Body of pancreas (tissue), 4 donors: ENCODE results near the gene SLC43A1. TPM values are rescaled to one million over a fixed set of nuclear protein-coding genes. Genes with fewer than 3 reads are reported as not detected.

Experiments used
- ATAC-seq: fragments of 150-250 bp; one replicate; pipeline ENCODE4 v1.9.1; 2016
- DNase-seq, 4 donors: peaks; one replicate each; pipeline ENCODE4 v3.0.0-alpha.2; 2019
- H3K27ac ChIP-seq, 4 donors: fragments of 200-600 bp; sonication (generic); 1 replicate in 3 of 4; 2 replicates in 1 of 4; pipeline versions ENCODE4 v1.5.1 to v1.6.1; 2016 to 2019; ENCODE audit warnings: mild to moderate bottlenecking in 1 of 4, mixed read lengths in 1 of 4, moderate library complexity in 1 of 4
- H3K27me3 ChIP-seq, 2 donors: fragments of 200-600 bp; sonication (generic); one replicate each; pipeline ENCODE4 v1.6.0; 2016; ENCODE audit warnings: mild to moderate bottlenecking in 1 of 2
- H3K36me3 ChIP-seq, 2 donors: fragments of 200-600 bp; sonication (generic); replicated peaks in 1 of 2; 2 replicates each; pipeline ENCODE4 v1.5.1; 2016; ENCODE audit warnings: low read depth in 2 of 2; ENCODE audit not compliant: insufficient read depth in 1 of 2
- H3K4me1 ChIP-seq: fragments of 200-600 bp; sonication (generic); one replicate; pipeline ENCODE4 v1.6.0; 2016
- H3K4me3 ChIP-seq, 2 donors: fragments of 200-600 bp; sonication (generic); 1 replicate in 1 of 2; 2 replicates in 1 of 2; pipeline ENCODE4 v1.5.1; 2016 to 2019
- H3K9me3 ChIP-seq, 3 donors: fragments of 200-600 bp; sonication (generic); 1 replicate in 2 of 3; 2 replicates in 1 of 3; pipeline ENCODE4 v1.5.1; 2016
- POLR2A ChIP-seq, 3 donors: fragments of 450-650 bp; IDR thresholded peaks; one replicate each; pipeline ENCODE4 v1.6.1; 2016; ENCODE audit warnings: antibody characterized with exemption in 3 of 3, mild to moderate bottlenecking in 2 of 3
- WGBS, 2 donors: methylation state at CpG; one replicate each; pipeline ENCODE4 v1.1.5; 2017; 5-methylcytosine and 5-hydroxymethylcytosine counted together
- intact Hi-C: fragments of 100-400 bp; cut with DNase I; formaldehyde crosslinking; loops from one replicate; pipeline ENCODE4 v1.15.1; 2023
- total RNA-seq, 2 donors: library from RNA; depleted of rRNA; stranded (reverse); fragments of >200 nt; gene quantifications; one replicate each; pipeline ENCODE4 v1.1.0, GENCODE V29; 2016
- TF ChIP-seq, protein P1 (sequence below), 7 experiments: fragments of 450-650 bp in 4 of 7; fragments of 200-600 bp in 3 of 7; sonication (generic) in 3 of 7; IDR thresholded peaks; one replicate each; pipeline ENCODE4 v1.5.1; 2016 to 2019; ENCODE audit warnings: antibody characterized with exemption in 7 of 7

The SLC43A1 gene
- 100 to 1,000 TPM in 1 of 2 donors, 10 to 100 TPM in 1; 87.7 to 128 TPM for total RNA-seq

DNA sequence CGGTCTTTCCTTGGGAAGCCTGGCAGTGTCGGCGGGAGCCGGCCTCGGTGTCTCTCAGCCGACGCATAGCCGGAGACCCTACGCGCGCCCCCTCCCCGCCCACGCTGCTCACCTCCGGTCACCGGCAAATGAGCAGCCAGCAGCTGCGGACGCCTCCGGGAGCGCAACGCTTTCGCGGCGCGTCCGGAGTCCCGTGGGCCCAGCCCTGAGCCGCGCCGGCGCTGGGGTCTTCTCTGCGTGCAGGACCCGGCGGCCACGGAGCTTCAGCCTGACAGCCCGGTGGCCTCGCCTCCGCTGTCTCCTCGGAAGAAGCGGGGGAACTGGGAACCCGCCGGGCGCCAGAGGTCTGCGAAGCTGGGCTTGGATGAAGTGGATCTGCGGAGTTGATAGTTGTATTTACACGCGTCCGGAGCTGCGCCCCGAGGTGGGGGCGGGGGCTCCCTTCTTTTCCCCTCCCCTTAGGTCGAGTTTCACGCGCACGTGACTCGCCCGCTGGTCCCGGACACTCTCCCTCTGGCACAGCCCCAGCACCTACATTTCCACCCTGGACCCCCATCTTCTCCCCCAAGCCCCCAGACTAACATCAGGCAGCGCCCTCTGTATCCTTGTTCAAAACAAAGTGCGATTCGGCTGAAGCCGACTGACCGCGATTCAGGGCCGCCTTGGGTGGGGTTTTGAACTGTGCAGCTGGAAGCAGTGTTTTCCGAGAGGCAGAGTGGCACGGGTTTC is at the start of gene SLC43A1:
TSS of gene SLC43A1 (minus strand) at position 371 of the 729 bp plus-strand sequence. CDS start 1,591 bp downstream, outside the sequence.
- no peaks in the 10 kb centered on the region for H3K9me3 ChIP-seq
- TF ChIP-seq POLR2A (IDR thresholded peaks at IDR 0.05) = peak; percentile 54 to 71 (median 69)
- TF ChIP-seq, protein P1, sequence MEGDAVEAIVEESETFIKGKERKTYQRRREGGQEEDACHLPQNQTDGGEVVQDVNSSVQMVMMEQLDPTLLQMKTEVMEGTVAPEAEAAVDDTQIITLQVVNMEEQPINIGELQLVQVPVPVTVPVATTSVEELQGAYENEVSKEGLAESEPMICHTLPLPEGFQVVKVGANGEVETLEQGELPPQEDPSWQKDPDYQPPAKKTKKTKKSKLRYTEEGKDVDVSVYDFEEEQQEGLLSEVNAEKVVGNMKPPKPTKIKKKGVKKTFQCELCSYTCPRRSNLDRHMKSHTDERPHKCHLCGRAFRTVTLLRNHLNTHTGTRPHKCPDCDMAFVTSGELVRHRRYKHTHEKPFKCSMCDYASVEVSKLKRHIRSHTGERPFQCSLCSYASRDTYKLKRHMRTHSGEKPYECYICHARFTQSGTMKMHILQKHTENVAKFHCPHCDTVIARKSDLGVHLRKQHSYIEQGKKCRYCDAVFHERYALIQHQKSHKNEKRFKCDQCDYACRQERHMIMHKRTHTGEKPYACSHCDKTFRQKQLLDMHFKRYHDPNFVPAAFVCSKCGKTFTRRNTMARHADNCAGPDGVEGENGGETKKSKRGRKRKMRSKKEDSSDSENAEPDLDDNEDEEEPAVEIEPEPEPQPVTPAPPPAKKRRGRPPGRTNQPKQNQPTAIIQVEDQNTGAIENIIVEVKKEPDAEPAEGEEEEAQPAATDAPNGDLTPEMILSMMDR (IDR thresholded peaks at IDR 0.05) = peak in 1 of 7 experiments; percentile 15
- no peaks in the 10 kb centered on the region for H3K27me3 ChIP-seq
- DNase-seq = peak; percentile 80 to 88 (median 80)
- WGBS, 2 donors = 0% methylated on average over 29 to 60 of the region's 66 CpGs
- H3K4me1 ChIP-seq = peaks cover 24% of the 10 kb centered on the region
- peak; percentile 74 for ATAC-seq
- peak within 1 kb of the TSS; percentile 78 to 95 (median 92) for H3K27ac ChIP-seq
- H3K4me3 ChIP-seq = peak within 1 kb of the TSS; percentile 90 to 92
- intact Hi-C loops = no loop called here
- H3K36me3 ChIP-seq = no peaks in the 10 kb centered on the region

DNA sequence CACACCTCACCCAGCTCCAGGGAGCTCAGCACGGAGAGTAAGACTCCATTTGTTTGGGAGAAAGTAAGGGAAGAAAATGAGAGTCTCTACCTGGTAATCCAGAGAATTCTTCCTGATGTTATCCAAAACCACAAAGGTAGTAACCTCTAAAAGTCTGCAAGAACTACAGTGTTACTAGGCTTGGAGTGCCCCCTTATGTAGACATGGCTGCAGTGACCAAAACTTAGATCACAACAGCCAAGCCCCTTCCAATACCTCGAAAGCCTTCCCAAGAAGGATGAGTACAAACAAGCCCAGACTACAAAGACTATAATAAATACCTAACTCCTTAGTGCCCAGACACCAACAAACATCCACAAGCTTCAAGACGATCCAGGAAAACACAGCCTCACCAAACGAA is 47.1 kb upstream of the SLC43A1 start:
- ATAC-seq (no peak), DNase-seq (no peak)
- H3K4me3 ChIP-seq = no peak overlapping the region
- H3K36me3 ChIP-seq = peaks cover 0 to 2% of the 10 kb centered on the region in 2 donors
- intact Hi-C loops = no loop called here
- TF ChIP-seq POLR2A (IDR thresholded peaks at IDR 0.05) = no peak
- TF ChIP-seq, protein P1 (IDR thresholded peaks at IDR 0.05) = no peak
- 68 to 78% methylated on average over 4 of the region's 4 CpGs for WGBS, 2 donors
- peaks cover 13% of the 10 kb centered on the region for H3K4me1 ChIP-seq
- no peaks in the 10 kb centered on the region for H3K9me3 ChIP-seq
- no peaks in the 10 kb centered on the region for H3K27me3 ChIP-seq
- H3K27ac ChIP-seq = no peak overlapping the region

DNA sequence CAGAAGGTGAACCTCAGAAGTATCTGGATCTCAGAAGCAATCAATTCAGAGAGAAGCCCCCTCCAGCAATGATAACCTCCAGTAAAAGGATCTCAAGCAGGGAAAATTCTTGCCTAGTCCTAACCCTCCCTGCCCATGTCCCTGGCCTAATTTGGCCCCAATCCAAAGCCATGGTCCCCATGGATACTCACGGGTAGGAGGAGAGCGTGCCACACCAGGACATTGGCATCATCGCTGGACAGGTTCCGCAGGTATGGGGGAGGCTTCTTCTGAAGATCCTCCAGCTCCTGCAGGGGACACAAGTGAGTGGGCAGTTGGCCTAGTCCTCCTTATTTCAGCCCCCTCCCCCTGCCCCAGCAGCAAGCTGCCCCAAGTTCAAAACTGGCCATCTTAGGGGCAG is 44.6 kb upstream of the SLC43A1 start:
- Histone ChIP-seq H3K36me3 (peaks cover 0 to 2% of the 10 kb centered on the region in 2 donors), H3K4me1 (no peaks in the 10 kb centered on the region), H3K9me3 (no peaks in the 10 kb centered on the region), H3K4me3 (no peak overlapping the region), H3K27ac (no peak overlapping the region), H3K27me3 (no peaks in the 10 kb centered on the region)
- TF ChIP-seq POLR2A (IDR thresholded peaks at IDR 0.05) = no peak
- TF ChIP-seq, protein P1 (IDR thresholded peaks at IDR 0.05) = no peak
- peak in 2 of 4 donors; percentile 15 to 26 for DNase-seq
- 75 to 100% methylated on average over 2 to 4 of the region's 4 CpGs for WGBS, 2 donors
- ATAC-seq = no peak
- intact Hi-C loops = no loop called here

DNA sequence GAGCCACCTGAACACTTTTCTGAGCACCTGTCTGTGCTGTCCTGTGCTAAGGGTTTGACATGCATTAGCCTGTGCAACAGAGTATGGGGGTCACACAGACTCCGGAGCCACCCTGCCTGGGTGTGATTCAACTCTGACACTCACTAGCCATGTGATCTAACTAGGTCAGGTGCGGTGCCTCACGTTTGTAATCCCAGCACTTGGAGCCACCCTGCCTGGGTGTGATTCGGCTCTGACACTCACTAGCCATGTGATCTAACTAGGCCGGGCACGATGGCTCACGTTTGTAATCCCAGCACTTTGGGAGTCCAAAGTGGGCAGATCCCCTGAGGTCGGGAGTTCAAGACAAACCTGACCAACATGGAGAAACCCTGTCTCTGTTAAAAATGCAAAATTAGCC is 40.5 kb upstream of the SLC43A1 start:
- WGBS, 2 donors = 81 to 87% methylated on average over 4 to 8 of the region's 8 CpGs
- intact Hi-C loops = no loop called here

More for the DNA sequence above, 40.5 kb upstream of the SLC43A1 start:
- Histone ChIP-seq H3K4me3 (no peak overlapping the region), H3K4me1 (peaks cover 16% of the 10 kb centered on the region), H3K27me3 (no peaks in the 10 kb centered on the region), H3K9me3 (no peaks in the 10 kb centered on the region), H3K27ac (no peak overlapping the region), H3K36me3 (peaks cover 0 to 14% of the 10 kb centered on the region in 2 donors)
- ATAC-seq (no peak), DNase-seq (no peak)
- TF ChIP-seq, protein P1 (IDR thresholded peaks at IDR 0.05) = no peak
- no peak for TF ChIP-seq POLR2A (IDR thresholded peaks at IDR 0.05)
